Left lung (tissue), 10 donors: ENCODE results near the gene TEX35. TPM values are rescaled to one million over a fixed set of nuclear protein-coding genes. Genes with fewer than 3 reads are reported as not detected.

Experiments
- ATAC-seq: fragments of 200-7000 bp; cut with Tn5 transposase; one replicate; pipeline ENCODE4 v1.9.1; 2020; ENCODE audit warnings: moderate library complexity
- DNase-seq, 4 donors: peaks; one replicate each; pipeline ENCODE4 v3.0.0-alpha.2; 2013 to 2020
- H3K27ac ChIP-seq, 2 donors: fragments of 200-600 bp; sonication (generic) in 1 of 2; one replicate each; pipeline versions ENCODE4 v1.5.0 to v1.8.0; 2020 to 2021
- H3K27me3 ChIP-seq, 2 donors: fragments of 200-600 bp; sonication (generic) in 1 of 2; one replicate each; pipeline versions ENCODE4 v1.5.0 to v1.8.0; 2020 to 2021
- H3K36me3 ChIP-seq, 2 donors: fragments of 200-600 bp; sonication (generic) in 1 of 2; one replicate each; pipeline versions ENCODE4 v1.5.0 to v1.8.0; 2020 to 2021
- H3K4me1 ChIP-seq, 2 donors: fragments of 200-600 bp; one replicate each; pipeline ENCODE4 v1.8.0; 2021
- H3K4me3 ChIP-seq, 2 donors: fragments of 200-600 bp; sonication (generic) in 1 of 2; one replicate each; pipeline versions ENCODE4 v1.5.0 to v1.8.0; 2020 to 2021; ENCODE audit warnings: mild to moderate bottlenecking in 1 of 2
- H3K9me3 ChIP-seq, 2 donors: fragments of 200-600 bp; sonication (generic) in 1 of 2; one replicate each; pipeline versions ENCODE4 v1.5.0 to v1.8.0; 2020 to 2021
- intact Hi-C, 2 donors: fragments of 100-400 bp; cut with DNase I; formaldehyde crosslinking; loops; one replicate each; pipeline versions ENCODE4 v1.11.2 to v1.14.2; 2022
- polyA plus RNA-seq, 6 donors: library from polyadenylated mRNA; unstranded; fragments of 120-200 nt; gene quantifications; one replicate each; pipeline ENCODE4 v1.2.1, GENCODE V29; 2013; ENCODE audit not compliant: insufficient read length in 6 of 6
- total RNA-seq, 2 donors: library from RNA; stranded (reverse); fragmentation: NEBNext Ultra II Directional; extraction: Animal tissue kit (Norgen Biotek cat#: 25700); gene quantifications; one replicate each; pipeline ENCODE4 v1.2.1, GENCODE V29; 2021
- TF ChIP-seq, protein P1 (sequence below), 2 donors: fragments of 200-600 bp; sonication (generic) in 1 of 2; IDR thresholded peaks; one replicate each; pipeline versions ENCODE4 v1.5.0 to v1.8.0; 2021; ENCODE audit warnings: antibody characterized with exemption in 2 of 2
- donor health status: DM: no; HTN: yes; CAD: no.
- donor health status: DM: no; HTN: no; CAD: no.

The TEX35 gene
- total and polyA plus RNA-seq, 8 donors: 0.27 to 1.0 (median 0.47) TPM; not detected in 2

- ATAC-seq (peak; percentile 73), DNase-seq (peak in 2 of 4 donors; percentile 51 to 80)
- TF ChIP-seq, protein P1, sequence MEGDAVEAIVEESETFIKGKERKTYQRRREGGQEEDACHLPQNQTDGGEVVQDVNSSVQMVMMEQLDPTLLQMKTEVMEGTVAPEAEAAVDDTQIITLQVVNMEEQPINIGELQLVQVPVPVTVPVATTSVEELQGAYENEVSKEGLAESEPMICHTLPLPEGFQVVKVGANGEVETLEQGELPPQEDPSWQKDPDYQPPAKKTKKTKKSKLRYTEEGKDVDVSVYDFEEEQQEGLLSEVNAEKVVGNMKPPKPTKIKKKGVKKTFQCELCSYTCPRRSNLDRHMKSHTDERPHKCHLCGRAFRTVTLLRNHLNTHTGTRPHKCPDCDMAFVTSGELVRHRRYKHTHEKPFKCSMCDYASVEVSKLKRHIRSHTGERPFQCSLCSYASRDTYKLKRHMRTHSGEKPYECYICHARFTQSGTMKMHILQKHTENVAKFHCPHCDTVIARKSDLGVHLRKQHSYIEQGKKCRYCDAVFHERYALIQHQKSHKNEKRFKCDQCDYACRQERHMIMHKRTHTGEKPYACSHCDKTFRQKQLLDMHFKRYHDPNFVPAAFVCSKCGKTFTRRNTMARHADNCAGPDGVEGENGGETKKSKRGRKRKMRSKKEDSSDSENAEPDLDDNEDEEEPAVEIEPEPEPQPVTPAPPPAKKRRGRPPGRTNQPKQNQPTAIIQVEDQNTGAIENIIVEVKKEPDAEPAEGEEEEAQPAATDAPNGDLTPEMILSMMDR (IDR thresholded peaks at IDR 0.05): no peak
- no peak overlapping the region for H3K4me3 ChIP-seq
- intact Hi-C loops: loop anchor here in 1 of 2 donors (10.0 kb wide), 1 partner anchor 468 kb away; no protein-coding TSS in a partner anchor
- no peaks in the 10 kb centered on the region for H3K9me3 ChIP-seq
- H3K36me3 ChIP-seq: no peaks in the 10 kb centered on the region
- peak overlapping the region; percentile 5 to 13 for H3K27ac ChIP-seq
- H3K27me3 ChIP-seq: no peaks in the 10 kb centered on the region
- H3K4me1 ChIP-seq: peaks cover 0 to 11% of the 10 kb centered on the region in 2 donors
These were observed 24.0 kb downstream of the TEX35 start for GRCh38 chr1:178536844-178537371.

DNA sequence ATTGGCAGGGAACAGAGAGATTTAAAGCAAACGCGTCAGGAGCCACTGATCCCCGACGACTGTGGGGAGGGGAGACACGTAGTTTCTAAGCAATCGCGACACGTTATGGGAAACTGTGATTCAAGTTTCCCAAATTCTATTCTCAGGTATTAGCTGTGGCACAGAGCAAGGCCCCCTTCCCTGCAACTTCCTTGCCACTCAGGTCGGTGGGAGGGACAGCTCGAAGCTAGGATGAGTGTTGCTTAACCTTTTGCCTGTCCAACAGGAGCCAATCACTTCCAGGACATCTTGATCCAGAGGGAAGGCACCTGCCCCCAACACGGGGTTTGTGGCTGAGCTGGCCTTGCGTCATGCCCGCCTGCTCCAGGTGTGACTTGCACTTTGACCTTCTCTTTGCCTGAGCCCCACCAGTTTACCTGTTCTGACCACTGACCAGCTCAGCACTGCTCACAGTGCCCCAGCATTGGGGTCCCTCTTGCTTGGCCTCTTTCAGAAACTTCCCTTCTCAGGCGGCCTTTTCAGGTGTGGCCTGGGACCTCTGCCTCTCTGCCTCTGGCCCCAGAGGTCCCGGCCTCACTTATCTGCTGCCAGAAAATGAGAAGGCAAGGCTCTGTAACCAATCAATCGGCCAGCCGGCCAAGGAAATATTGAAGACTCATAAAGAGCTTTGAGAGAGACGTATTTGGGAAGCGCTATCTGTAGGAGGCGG lies 24.6 kb downstream of the TEX35 start:
- ATAC-seq (no peak), DNase-seq (no peak)
- no peaks in the 10 kb centered on the region for H3K36me3 ChIP-seq
- peak overlapping the region in 1 of 2 donors; percentile 13 for H3K27ac ChIP-seq
- H3K4me1 ChIP-seq: peaks cover 0 to 8% of the 10 kb centered on the region in 2 donors
- TF ChIP-seq, protein P1 (IDR thresholded peaks at IDR 0.05): no peak
- H3K9me3 ChIP-seq: no peaks in the 10 kb centered on the region
- no peaks in the 10 kb centered on the region for H3K27me3 ChIP-seq
- no peak overlapping the region for H3K4me3 ChIP-seq
- intact Hi-C loops: loop anchor here in 1 of 2 donors (10.0 kb wide), 1 partner anchor 467 kb away; no protein-coding TSS in a partner anchor

- Histone ChIP-seq H3K36me3 (no peaks in the 10 kb centered on the region), H3K4me3 (no peak overlapping the region), H3K27ac (no peak overlapping the region), H3K4me1 (peaks cover 2 to 16% of the 10 kb centered on the region in 2 donors), H3K27me3 (no peaks in the 10 kb centered on the region), H3K9me3 (no peaks in the 10 kb centered on the region)
- intact Hi-C loops: loop anchor here in 1 of 2 donors (10.0 kb wide), 1 partner anchor 466 kb away; no protein-coding TSS in a partner anchor
- ATAC-seq (no peak), DNase-seq (no peak)
- TF ChIP-seq, protein P1 (IDR thresholded peaks at IDR 0.05): no peak
These were observed 25.4 kb downstream of the TEX35 start for GRCh38 chr1:178538192-178538916.

DNA sequence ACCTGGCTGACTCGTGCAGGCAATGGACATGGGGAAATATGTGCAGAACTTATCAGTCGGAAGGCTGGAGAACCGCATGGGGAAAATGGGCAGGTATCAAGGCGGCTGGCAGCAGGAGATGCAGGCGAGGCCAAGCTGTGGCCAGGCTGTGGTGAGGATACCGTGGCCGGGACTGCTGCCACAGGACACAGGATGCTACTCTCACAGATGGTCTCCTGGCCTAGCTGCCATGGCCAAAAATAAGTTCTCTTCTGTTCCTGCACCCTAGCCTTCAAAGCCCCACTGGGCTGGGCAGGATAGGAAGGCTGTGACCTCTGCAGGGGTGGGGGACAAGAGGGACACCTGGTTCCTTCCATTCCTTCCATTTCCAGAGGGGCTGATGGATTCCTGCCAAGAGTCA lies 26.4 kb downstream of the TEX35 start:
- intact Hi-C loops: loop anchor here in 1 of 2 donors (10.0 kb wide), 1 partner anchor 466 kb away; no protein-coding TSS in a partner anchor

More for the DNA sequence above, 26.4 kb downstream of the TEX35 start:
- Histone ChIP-seq H3K27me3 (no peaks in the 10 kb centered on the region), H3K4me1 (peaks cover 3 to 18% of the 10 kb centered on the region in 2 donors), H3K9me3 (no peaks in the 10 kb centered on the region), H3K4me3 (no peak overlapping the region), H3K36me3 (no peaks in the 10 kb centered on the region), H3K27ac (no peak overlapping the region)
- ATAC-seq (no peak), DNase-seq (no peak)
- TF ChIP-seq, protein P1 (IDR thresholded peaks at IDR 0.05): no peak
